Neural cell (in vitro differentiated cells): Measurements from ENCODE around the gene MMS19. TPM values are rescaled to one million over a fixed set of nuclear protein-coding genes. Genes with fewer than 3 reads are reported as not detected.

Source experiments
- H2AFZ ChIP-seq: fragments of 200-600, 300-800 bp; sonication (generic), shearing (Covaris generic); 2 replicates; pipeline ENCODE4 v1.6.0; 2014; ENCODE audit warnings: low read depth, mild to moderate bottlenecking, antibody characterized with exemption, low read length, moderate library complexity
- H3F3A ChIP-seq: fragments of 200-600 bp; shearing (Covaris generic); 2 replicates; pipeline ENCODE4 v1.6.1; 2016; ENCODE audit warnings: mild to moderate bottlenecking, moderate library complexity, mixed read lengths, antibody characterized with exemption, low read length; ENCODE audit not compliant: insufficient read depth, poor library complexity, severe bottlenecking
- H3K27ac ChIP-seq: fragments of 200-600, 300-800 bp; sonication (generic), shearing (Covaris generic); 2 replicates; pipeline ENCODE4 v1.5.1; 2014; ENCODE audit warnings: mild to moderate bottlenecking, low read length, moderate library complexity
- H3K27me3 ChIP-seq: fragments of 300-800, 200-600 bp; sonication (generic), shearing (Covaris generic); 2 replicates; pipeline ENCODE4 v1.6.0; 2014; ENCODE audit warnings: mild to moderate bottlenecking, low read depth, low read length, moderate library complexity; ENCODE audit not compliant: insufficient read depth
- H3K36me3 ChIP-seq: fragments of 300-800, 200-600 bp; sonication (generic), shearing (Covaris generic); 2 replicates; pipeline ENCODE4 v1.5.1; 2014; ENCODE audit warnings: mild to moderate bottlenecking, antibody characterized with exemption, low read length, moderate library complexity; ENCODE audit not compliant: insufficient read depth
- H3K4me2 ChIP-seq: fragments of 300-800, 200-600 bp; sonication (generic), shearing (Covaris generic); 2 replicates; pipeline ENCODE4 v1.6.0; 2014; ENCODE audit warnings: mild to moderate bottlenecking, low read length
- H3K4me3 ChIP-seq: fragments of 300-800, 200-600 bp; sonication (generic), shearing (Covaris generic); 2 replicates; pipeline ENCODE4 v1.5.1; 2014; ENCODE audit warnings: mild to moderate bottlenecking, low read length, moderate library complexity
- H3K79me2 ChIP-seq: fragments of 200-600 bp; shearing (Covaris generic); replicated peaks from 2 replicates; pipeline ENCODE4 v1.6.0; 2014; ENCODE audit warnings: mild to moderate bottlenecking, low read length, moderate library complexity; ENCODE audit not compliant: insufficient read depth
- H3K9ac ChIP-seq: fragments of 300-800, 200-600 bp; sonication (generic), shearing (Covaris generic); 2 replicates; pipeline ENCODE4 v1.6.1; 2016; ENCODE audit warnings: mild to moderate bottlenecking, low read length, mixed read lengths
- H3K9me2 ChIP-seq: fragments of 200-600 bp; shearing (Covaris generic); 2 replicates; pipeline ENCODE4 v1.6.1; 2016; ENCODE audit warnings: mild to moderate bottlenecking, low read length, mixed read lengths; ENCODE audit not compliant: insufficient read depth
- H3K9me3 ChIP-seq: fragments of 200-600, 300-800 bp; sonication (generic), shearing (Covaris generic); 2 replicates; pipeline ENCODE4 v1.6.1; 2016; ENCODE audit warnings: mild to moderate bottlenecking, mixed run types, low read length, moderate library complexity, mixed read lengths
- H4K20me1 ChIP-seq: fragments of 200-600 bp; shearing (Covaris generic); 2 replicates; pipeline ENCODE4 v1.6.1; 2016; ENCODE audit warnings: mild to moderate bottlenecking, mixed run types; ENCODE audit not compliant: insufficient read depth
- EP300 ChIP-seq: fragments of 450-650 bp; conservative IDR thresholded peaks from 2 replicates; pipeline ENCODE4 v1.6.1; 2014; ENCODE audit warnings: antibody characterized with exemption, mild to moderate bottlenecking, moderate library complexity; ENCODE audit not compliant: poor library complexity, severe bottlenecking
- EZH2 ChIP-seq: fragments of 200-600, 300-800 bp; shearing (Covaris generic), sonication (generic); IDR thresholded peaks from 2 replicates; pipeline ENCODE4 v1.6.1; 2014; ENCODE audit warnings: antibody characterized with exemption, low read length, borderline replicate concordance, mild to moderate bottlenecking; ENCODE audit not compliant: insufficient read depth, poor library complexity, severe bottlenecking
- MXI1 ChIP-seq: fragments of 450-650 bp; conservative IDR thresholded peaks from 2 replicates; pipeline ENCODE4 v1.6.1; 2014; ENCODE audit warnings: antibody characterized with exemption, mild to moderate bottlenecking; ENCODE audit not compliant: poor library complexity, severe bottlenecking
- POLR2AphosphoS5 ChIP-seq: IDR thresholded peaks from 2 replicates; pipeline ENCODE4 v1.6.1; 2012
- RAD21 ChIP-seq: fragments of 450-650 bp; conservative IDR thresholded peaks from 2 replicates; pipeline ENCODE4 v1.6.1; 2014; ENCODE audit warnings: antibody characterized with exemption, mild to moderate bottlenecking, moderate library complexity
- SMC3 ChIP-seq: fragments of 450-650 bp; conservative IDR thresholded peaks from 2 replicates; pipeline ENCODE4 v1.6.1; 2014; ENCODE audit warnings: antibody characterized with exemption, mild to moderate bottlenecking, moderate library complexity; ENCODE audit not compliant: poor library complexity
- TAF1 ChIP-seq: IDR thresholded peaks from 2 replicates; pipeline ENCODE4 v1.6.1; 2012; ENCODE audit warnings: low read depth
- polyA plus RNA-seq: library from polyadenylated mRNA; depleted of rRNA; stranded (reverse); fragments of >200 nt; gene quantifications from 2 replicates; pipeline ENCODE4 v1.2.3, GENCODE V29; 2014
- TF ChIP-seq, protein P1 (sequence below): fragments of 450-650 bp; IDR thresholded peaks from 2 replicates; pipeline ENCODE4 v1.5.1; 2014; ENCODE audit warnings: antibody characterized with exemption, mild to moderate bottlenecking, moderate library complexity; ENCODE audit not compliant: poor library complexity, severe bottlenecking
- TF ChIP-seq, protein P2 (sequence below): IDR thresholded peaks from 2 replicates; pipeline ENCODE4 v1.6.1; 2012; ENCODE audit warnings: borderline replicate concordance

The MMS19 gene
- polyA plus RNA-seq, 1 donor from 2014 or later: 54.1 TPM

DNA sequence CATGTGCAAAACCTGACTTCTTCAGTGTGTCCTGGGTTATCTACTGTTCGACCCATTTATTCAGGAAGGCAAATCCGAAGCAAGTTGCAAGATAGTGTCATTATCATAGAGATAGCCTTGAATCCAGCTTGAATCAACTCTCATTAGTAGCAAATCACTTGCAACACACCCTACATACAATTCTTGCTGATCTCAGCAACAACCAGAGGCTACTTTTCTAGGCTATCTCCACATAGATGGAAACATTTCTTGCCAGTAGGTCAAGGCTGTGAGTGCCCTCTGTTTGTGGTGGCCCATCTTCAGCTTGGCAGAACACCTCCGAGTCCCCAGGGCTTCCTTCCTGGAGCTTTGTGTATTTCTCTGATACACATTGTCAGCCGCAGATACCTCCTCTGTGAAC, 12.5 kb upstream of the MMS19 start:
- Histone ChIP-seq H3F3A (no peaks in the 10 kb centered on the region), H3K9me3 (no peaks in the 10 kb centered on the region), H3K27me3 (no peaks in the 10 kb centered on the region), H3K9me2 (no peaks in the 10 kb centered on the region), H2AFZ (no peak overlapping the region), H3K36me3 (no peaks in the 10 kb centered on the region), H3K4me3 (no peak overlapping the region), H3K9ac (no peak overlapping the region), H4K20me1 (no peaks in the 10 kb centered on the region), H3K4me2 (no peak overlapping the region), H3K27ac (no peak overlapping the region), H3K79me2 (no peaks in the 10 kb centered on the region)
- TF ChIP-seq, protein P1, sequence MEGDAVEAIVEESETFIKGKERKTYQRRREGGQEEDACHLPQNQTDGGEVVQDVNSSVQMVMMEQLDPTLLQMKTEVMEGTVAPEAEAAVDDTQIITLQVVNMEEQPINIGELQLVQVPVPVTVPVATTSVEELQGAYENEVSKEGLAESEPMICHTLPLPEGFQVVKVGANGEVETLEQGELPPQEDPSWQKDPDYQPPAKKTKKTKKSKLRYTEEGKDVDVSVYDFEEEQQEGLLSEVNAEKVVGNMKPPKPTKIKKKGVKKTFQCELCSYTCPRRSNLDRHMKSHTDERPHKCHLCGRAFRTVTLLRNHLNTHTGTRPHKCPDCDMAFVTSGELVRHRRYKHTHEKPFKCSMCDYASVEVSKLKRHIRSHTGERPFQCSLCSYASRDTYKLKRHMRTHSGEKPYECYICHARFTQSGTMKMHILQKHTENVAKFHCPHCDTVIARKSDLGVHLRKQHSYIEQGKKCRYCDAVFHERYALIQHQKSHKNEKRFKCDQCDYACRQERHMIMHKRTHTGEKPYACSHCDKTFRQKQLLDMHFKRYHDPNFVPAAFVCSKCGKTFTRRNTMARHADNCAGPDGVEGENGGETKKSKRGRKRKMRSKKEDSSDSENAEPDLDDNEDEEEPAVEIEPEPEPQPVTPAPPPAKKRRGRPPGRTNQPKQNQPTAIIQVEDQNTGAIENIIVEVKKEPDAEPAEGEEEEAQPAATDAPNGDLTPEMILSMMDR: no peak
- TF ChIP-seq RAD21: no peak
- TF ChIP-seq EZH2: no peak
- TF ChIP-seq POLR2AphosphoS5: no peak
- TF ChIP-seq TAF1: no peak
- TF ChIP-seq MXI1: no peak
- TF ChIP-seq, protein P2, sequence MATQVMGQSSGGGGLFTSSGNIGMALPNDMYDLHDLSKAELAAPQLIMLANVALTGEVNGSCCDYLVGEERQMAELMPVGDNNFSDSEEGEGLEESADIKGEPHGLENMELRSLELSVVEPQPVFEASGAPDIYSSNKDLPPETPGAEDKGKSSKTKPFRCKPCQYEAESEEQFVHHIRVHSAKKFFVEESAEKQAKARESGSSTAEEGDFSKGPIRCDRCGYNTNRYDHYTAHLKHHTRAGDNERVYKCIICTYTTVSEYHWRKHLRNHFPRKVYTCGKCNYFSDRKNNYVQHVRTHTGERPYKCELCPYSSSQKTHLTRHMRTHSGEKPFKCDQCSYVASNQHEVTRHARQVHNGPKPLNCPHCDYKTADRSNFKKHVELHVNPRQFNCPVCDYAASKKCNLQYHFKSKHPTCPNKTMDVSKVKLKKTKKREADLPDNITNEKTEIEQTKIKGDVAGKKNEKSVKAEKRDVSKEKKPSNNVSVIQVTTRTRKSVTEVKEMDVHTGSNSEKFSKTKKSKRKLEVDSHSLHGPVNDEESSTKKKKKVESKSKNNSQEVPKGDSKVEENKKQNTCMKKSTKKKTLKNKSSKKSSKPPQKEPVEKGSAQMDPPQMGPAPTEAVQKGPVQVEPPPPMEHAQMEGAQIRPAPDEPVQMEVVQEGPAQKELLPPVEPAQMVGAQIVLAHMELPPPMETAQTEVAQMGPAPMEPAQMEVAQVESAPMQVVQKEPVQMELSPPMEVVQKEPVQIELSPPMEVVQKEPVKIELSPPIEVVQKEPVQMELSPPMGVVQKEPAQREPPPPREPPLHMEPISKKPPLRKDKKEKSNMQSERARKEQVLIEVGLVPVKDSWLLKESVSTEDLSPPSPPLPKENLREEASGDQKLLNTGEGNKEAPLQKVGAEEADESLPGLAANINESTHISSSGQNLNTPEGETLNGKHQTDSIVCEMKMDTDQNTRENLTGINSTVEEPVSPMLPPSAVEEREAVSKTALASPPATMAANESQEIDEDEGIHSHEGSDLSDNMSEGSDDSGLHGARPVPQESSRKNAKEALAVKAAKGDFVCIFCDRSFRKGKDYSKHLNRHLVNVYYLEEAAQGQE: no peak
- TF ChIP-seq EP300: no peak
- no peak for TF ChIP-seq SMC3

DNA sequence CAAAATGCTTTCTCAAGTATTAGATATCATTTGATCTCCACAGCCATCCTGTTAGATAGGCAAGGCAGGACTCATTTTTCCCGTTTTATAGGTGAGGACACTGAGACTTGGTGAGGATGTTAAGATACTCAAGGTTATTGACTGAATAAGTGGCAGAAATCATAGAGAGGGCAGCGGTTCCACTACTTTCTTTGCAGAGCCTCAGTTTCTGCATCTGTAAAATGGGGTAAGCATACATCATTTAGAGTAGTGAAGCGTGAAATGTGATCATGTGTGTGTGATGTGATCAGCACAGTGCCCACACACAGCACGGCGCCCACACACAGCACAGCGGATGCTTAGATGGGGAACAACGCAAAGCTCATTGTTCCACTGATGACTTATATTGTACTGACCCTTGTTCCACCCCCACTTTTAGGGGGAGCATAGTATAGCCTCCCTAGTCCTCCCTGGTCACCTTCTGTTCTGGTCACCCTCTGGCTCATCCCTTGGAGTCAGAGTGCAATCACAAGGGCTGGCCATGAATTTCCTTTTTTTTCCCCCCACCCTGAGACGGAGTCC, 11.0 kb upstream of the MMS19 start:
- H3K9me3 ChIP-seq: no peaks in the 10 kb centered on the region
- no peaks in the 10 kb centered on the region for H3F3A ChIP-seq
- TF ChIP-seq MXI1 (no peak), SMC3 (no peak), POLR2AphosphoS5 (no peak), TAF1 (no peak), EP300 (no peak), RAD21 (no peak), EZH2 (no peak)
- TF ChIP-seq, protein P2: no peak
- TF ChIP-seq, protein P1: no peak
- no peaks in the 10 kb centered on the region for H3K9me2 ChIP-seq
- H3K27ac ChIP-seq: no peak overlapping the region
- H3K27me3 ChIP-seq: no peaks in the 10 kb centered on the region
- H3K79me2 ChIP-seq: no peaks in the 10 kb centered on the region
- H3K4me3 ChIP-seq: no peak overlapping the region
- no peak overlapping the region for H3K9ac ChIP-seq
- H3K4me2 ChIP-seq: no peak overlapping the region
- no peak overlapping the region for H2AFZ ChIP-seq
- H3K36me3 ChIP-seq: no peaks in the 10 kb centered on the region
- no peaks in the 10 kb centered on the region for H4K20me1 ChIP-seq
